Neuronal stem cell (in vitro differentiated cells): ENCODE data around the gene AFF3.

Source experiments
- DNase-seq: peaks from one replicate; pipeline ENCODE4 v3.0.0-alpha.2; 2013; ENCODE audit warnings: low spot score
- H2AFZ ChIP-seq: one replicate; pipeline ENCODE4 v1.6.1; 2013; ENCODE audit warnings: mild to moderate bottlenecking, low read length, inconsistent platforms
- H2AK5ac ChIP-seq: 2 replicates; pipeline ENCODE4 v1.6.1; 2013; ENCODE audit warnings: low read depth, mild to moderate bottlenecking, inconsistent platforms, low read length, moderate library complexity, mixed read lengths
- H2BK120ac ChIP-seq: 2 replicates; pipeline ENCODE4 v1.6.1; 2013; ENCODE audit warnings: low read depth, mild to moderate bottlenecking, inconsistent platforms, low read length, moderate library complexity, mixed read lengths
- H2BK12ac ChIP-seq: one replicate; pipeline ENCODE4 v1.6.1; 2013; ENCODE audit warnings: low read length, inconsistent platforms
- H2BK15ac ChIP-seq: 2 replicates; pipeline ENCODE4 v1.6.1; 2013; ENCODE audit warnings: mild to moderate bottlenecking, low read length, inconsistent platforms, mixed read lengths
- H2BK5ac ChIP-seq: one replicate; pipeline ENCODE4 v1.6.1; 2013; ENCODE audit warnings: inconsistent platforms, mild to moderate bottlenecking, low read length, moderate library complexity
- H3K14ac ChIP-seq: one replicate; pipeline ENCODE4 v1.6.1; 2013; ENCODE audit warnings: low read length, inconsistent platforms
- H3K18ac ChIP-seq: 2 replicates; pipeline ENCODE4 v1.6.1; 2013; ENCODE audit warnings: low read length, inconsistent platforms
- H3K23ac ChIP-seq: 2 replicates; pipeline ENCODE4 v1.6.1; 2013; ENCODE audit warnings: low read depth, mild to moderate bottlenecking, mixed read lengths, low read length, inconsistent platforms; ENCODE audit not compliant: poor library complexity
- H3K27ac ChIP-seq: replicated peaks from 3 replicates; pipeline ENCODE4 v1.5.1; 2013; ENCODE audit warnings: low read length, inconsistent platforms
- H3K27me3 ChIP-seq, 3 experiments: 2 replicates each; pipeline ENCODE4 v1.6.1; 2013; ENCODE audit warnings: low read length in 3 of 3, mild to moderate bottlenecking in 2 of 3, inconsistent platforms in 1 of 3, low read depth in 1 of 3, mixed read lengths in 1 of 3, moderate library complexity in 1 of 3; ENCODE audit not compliant: control insufficient read depth in 3 of 3, insufficient read depth in 3 of 3
- H3K36me3 ChIP-seq, 2 donors: replicated peaks in 1 of 2; 2 replicates each; pipeline ENCODE4 v1.6.1; 2013; ENCODE audit warnings: low read length in 2 of 2; ENCODE audit not compliant: control insufficient read depth in 2 of 2, insufficient read depth in 2 of 2
- H3K4ac ChIP-seq: 2 replicates; pipeline ENCODE4 v1.6.1; 2013; ENCODE audit warnings: inconsistent platforms, mild to moderate bottlenecking, low read length, moderate library complexity
- H3K4me1 ChIP-seq, 2 donors: 1 replicate in 1 of 2; 2 replicates in 1 of 2; pipeline ENCODE4 v1.6.1; 2013; ENCODE audit warnings: low read length in 2 of 2, low read depth in 1 of 2; ENCODE audit not compliant: control insufficient read depth in 2 of 2, insufficient read depth in 1 of 2
- H3K4me2 ChIP-seq: one replicate; pipeline ENCODE4 v1.6.1; 2013; ENCODE audit warnings: mild to moderate bottlenecking, low read length, inconsistent platforms; ENCODE audit not compliant: insufficient read depth, poor library complexity, severe bottlenecking
- H3K4me3 ChIP-seq, 2 donors: 2 replicates each; pipeline ENCODE4 v1.5.1; 2013; ENCODE audit warnings: low read length in 2 of 2, mild to moderate bottlenecking in 2 of 2, inconsistent platforms in 1 of 2, moderate library complexity in 1 of 2
- H3K79me1 ChIP-seq: one replicate; pipeline ENCODE4 v1.6.1; 2013; ENCODE audit warnings: low read depth, mild to moderate bottlenecking, inconsistent platforms, low read length, moderate library complexity
- H3K9ac ChIP-seq: one replicate; pipeline ENCODE4 v1.6.1; 2013; ENCODE audit warnings: mild to moderate bottlenecking, low read depth, low read length, inconsistent platforms; ENCODE audit not compliant: poor library complexity
- H3K9me3 ChIP-seq, 2 donors: replicated peaks in 1 of 2; 2 replicates each; pipeline versions ENCODE3 to v1.6.1; 2013; ENCODE audit warnings: low read length in 2 of 2, mild to moderate bottlenecking in 2 of 2, inconsistent platforms in 1 of 2, low read depth in 1 of 2, mixed read lengths in 1 of 2, moderate library complexity in 1 of 2; ENCODE audit not compliant: control insufficient read depth in 2 of 2, insufficient read depth in 1 of 2
- H4K8ac ChIP-seq: one replicate; pipeline ENCODE4 v1.6.1; 2013; ENCODE audit warnings: low read depth, mild to moderate bottlenecking, inconsistent platforms, low read length, moderate library complexity
- H4K91ac ChIP-seq: one replicate; pipeline ENCODE4 v1.6.1; 2013; ENCODE audit warnings: low read length, low read depth, mild to moderate bottlenecking, inconsistent platforms; ENCODE audit not compliant: poor library complexity
- WGBS, 2 donors: extraction: QIAGEN DNeasy Blood & Tissue Kit; methylation state at CpG; one replicate each; pipeline ENCODE4 v1.1.7; 2013; ENCODE audit warnings: missing lambda C conversion rate in 2 of 2, mixed read lengths in 1 of 2; ENCODE audit not compliant: insufficient read length in 2 of 2, insufficient replicate concordance in 1 of 2; ENCODE audit errors: extremely low coverage in 2 of 2; 5-methylcytosine and 5-hydroxymethylcytosine counted together

AFF3 gene

DNA sequence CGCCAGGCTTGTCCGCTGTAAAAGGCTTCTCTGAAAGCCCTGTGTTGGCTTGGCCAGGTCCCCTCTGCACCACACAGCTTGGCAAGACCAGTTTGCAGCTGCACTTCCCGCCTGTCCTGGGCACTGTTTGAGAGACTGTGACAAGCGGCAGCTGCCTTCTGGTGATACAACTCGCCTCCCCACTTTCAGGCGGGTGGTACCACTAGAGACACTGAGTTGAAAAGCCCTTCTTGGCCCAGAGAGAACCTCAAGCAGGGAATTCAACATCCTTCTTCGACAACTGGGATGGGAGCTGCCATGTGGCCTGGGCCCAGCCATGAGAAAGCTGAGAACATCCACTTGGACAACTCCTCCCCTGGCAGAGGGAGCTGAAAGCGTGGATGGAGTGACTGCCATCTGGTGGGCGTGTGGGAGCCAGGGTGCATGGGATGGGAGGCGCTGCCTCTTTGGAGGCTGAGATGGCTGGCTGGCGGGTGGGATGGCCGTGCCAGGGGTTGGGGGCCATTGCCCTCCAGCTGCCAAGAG lies 527.1 kb downstream of the AFF3 start:
- H2AFZ ChIP-seq: no peak overlapping the region
- H3K4ac ChIP-seq: no peak overlapping the region

DNA sequence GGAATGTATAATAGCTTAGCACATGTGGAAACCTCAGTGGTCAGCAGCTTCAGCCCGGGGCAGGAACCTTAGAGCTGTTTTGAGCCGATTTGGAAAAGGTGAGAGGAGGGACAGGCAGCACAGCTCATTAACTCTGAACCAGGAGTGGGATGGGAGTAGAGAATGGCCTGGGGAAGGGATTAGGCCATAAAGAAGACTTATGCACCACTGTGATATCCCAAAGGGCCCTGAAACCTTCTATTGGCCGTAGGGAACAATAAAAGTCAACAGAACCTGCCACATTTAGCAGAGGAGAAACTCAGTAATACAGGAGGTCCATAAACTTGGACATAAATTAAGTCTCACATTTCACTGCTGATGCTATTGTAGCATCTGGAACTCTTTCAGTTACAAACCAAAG lies 528.4 kb downstream of the AFF3 start:
- H4K8ac ChIP-seq: no peak overlapping the region
- no peak overlapping the region for H2BK5ac ChIP-seq
- no peaks in the 10 kb centered on the region for H3K36me3 ChIP-seq
- H3K9ac ChIP-seq: no peak overlapping the region
- no peak overlapping the region for H3K18ac ChIP-seq
- no peak overlapping the region for H2BK15ac ChIP-seq
- H3K23ac ChIP-seq: no peak overlapping the region
- H3K79me1 ChIP-seq: no peaks in the 10 kb centered on the region
- WGBS, 2 donors: no CpG with 5 or more reads among the region's 3 CpGs
- H3K4me3 ChIP-seq: no peak overlapping the region
- H2AFZ ChIP-seq: no peak overlapping the region
- H2AK5ac ChIP-seq: no peak overlapping the region
- peaks cover 0 to 2% of the 10 kb centered on the region in 2 donors for H3K4me1 ChIP-seq
- H2BK12ac ChIP-seq: no peak overlapping the region
- H4K91ac ChIP-seq: no peak overlapping the region
- no peak overlapping the region for H3K4me2 ChIP-seq
- H3K9me3 ChIP-seq: no peaks in the 10 kb centered on the region
- no peak overlapping the region for H3K4ac ChIP-seq
- DNase-seq: no peak
- H2BK120ac ChIP-seq: no peak overlapping the region
- no peak overlapping the region for H3K14ac ChIP-seq
- H3K27ac ChIP-seq: no peak overlapping the region
- no peaks in the 10 kb centered on the region for H3K27me3 ChIP-seq

More for the DNA sequence above, 527.1 kb downstream of the AFF3 start:
- Histone ChIP-seq H4K91ac (no peak overlapping the region), H3K4me2 (no peak overlapping the region), H3K4me3 (no peak overlapping the region), H3K23ac (no peak overlapping the region), H4K8ac (no peak overlapping the region), H3K27me3 (no peaks in the 10 kb centered on the region), H3K18ac (peak overlapping the region; percentile 2), H2BK120ac (no peak overlapping the region), H3K4me1 (peaks cover 0 to 2% of the 10 kb centered on the region in 2 donors), H2BK15ac (peak overlapping the region; percentile 25), H2AK5ac (no peak overlapping the region), H2BK12ac (no peak overlapping the region), H3K36me3 (no peaks in the 10 kb centered on the region), H3K9me3 (no peaks in the 10 kb centered on the region), H2BK5ac (no peak overlapping the region), H3K79me1 (no peaks in the 10 kb centered on the region), H3K9ac (no peak overlapping the region), H3K27ac (no peak overlapping the region), H3K14ac (no peak overlapping the region)
- DNase-seq: no peak
- no CpG with 5 or more reads among the region's 12 CpGs for WGBS, 2 donors

DNA sequence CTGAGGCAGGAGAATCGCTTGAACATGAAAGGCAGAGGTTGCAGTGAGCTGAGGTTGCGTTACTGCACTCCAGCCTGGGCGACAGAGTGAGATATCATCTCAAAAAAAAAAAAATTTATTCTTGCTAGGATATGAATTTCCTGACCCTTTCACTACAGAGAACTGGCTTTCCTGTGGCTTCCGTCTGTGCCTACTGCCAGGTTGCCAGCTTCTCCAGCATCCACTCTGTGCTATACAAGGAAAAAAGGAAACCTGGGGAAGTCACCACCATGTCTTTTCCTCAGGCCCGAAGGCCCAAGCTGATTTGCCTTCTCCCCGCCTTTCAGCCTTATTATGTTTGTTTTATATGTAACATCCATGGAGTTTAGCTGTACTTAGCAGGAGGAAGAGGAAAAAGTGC lies 530.6 kb downstream of the AFF3 start:
- no peak overlapping the region for H3K18ac ChIP-seq
- no CpG with 5 or more reads among the region's 6 CpGs for WGBS, 2 donors
- no peak overlapping the region for H2AK5ac ChIP-seq
- H2BK12ac ChIP-seq: no peak overlapping the region
- no peak overlapping the region for H3K4ac ChIP-seq
- no peaks in the 10 kb centered on the region for H3K36me3 ChIP-seq
- H2BK120ac ChIP-seq: no peak overlapping the region
- H3K9ac ChIP-seq: no peak overlapping the region
- H3K23ac ChIP-seq: no peak overlapping the region
- H2BK15ac ChIP-seq: no peak overlapping the region
- no peak overlapping the region for H3K27ac ChIP-seq
- H4K8ac ChIP-seq: no peak overlapping the region
- peaks cover 0 to 2% of the 10 kb centered on the region in 2 donors for H3K4me1 ChIP-seq
- H3K9me3 ChIP-seq: no peaks in the 10 kb centered on the region
- H3K79me1 ChIP-seq: no peaks in the 10 kb centered on the region
- no peak overlapping the region for H2AFZ ChIP-seq
- H3K4me3 ChIP-seq: no peak overlapping the region
- DNase-seq: no peak
- no peak overlapping the region for H3K4me2 ChIP-seq
- H3K27me3 ChIP-seq: no peaks in the 10 kb centered on the region
- no peak overlapping the region for H4K91ac ChIP-seq
- no peak overlapping the region for H2BK5ac ChIP-seq
- H3K14ac ChIP-seq: no peak overlapping the region

DNA sequence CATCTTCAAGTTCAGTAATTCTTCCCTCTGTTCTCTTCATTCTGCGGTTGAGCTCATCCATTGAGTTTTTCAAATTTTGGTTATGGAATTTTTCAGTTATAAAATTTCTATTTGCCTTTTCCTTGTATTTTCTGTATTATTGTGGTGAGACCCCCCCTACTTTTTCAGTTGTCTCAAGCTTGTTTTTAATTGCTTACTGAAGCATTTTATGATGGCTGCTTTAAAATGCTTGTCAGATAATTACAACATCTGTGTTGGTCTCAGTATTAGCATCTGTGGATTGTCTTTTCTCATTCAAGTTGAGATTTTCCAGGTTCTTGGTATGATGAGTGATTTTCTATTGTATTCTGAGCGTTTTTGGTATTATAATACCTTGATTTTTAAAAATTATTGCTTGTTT lies 531.4 kb downstream of the AFF3 start:
- Histone ChIP-seq H3K4ac (no peak overlapping the region), H2BK15ac (no peak overlapping the region), H3K4me1 (peaks cover 0 to 2% of the 10 kb centered on the region in 2 donors), H3K9me3 (no peaks in the 10 kb centered on the region), H3K27me3 (no peaks in the 10 kb centered on the region), H4K8ac (no peak overlapping the region), H2BK120ac (no peak overlapping the region), H2AFZ (no peak overlapping the region), H3K27ac (no peak overlapping the region), H2BK5ac (no peak overlapping the region), H2BK12ac (no peak overlapping the region), H3K14ac (no peak overlapping the region), H4K91ac (no peak overlapping the region), H2AK5ac (no peak overlapping the region), H3K4me3 (no peak overlapping the region), H3K18ac (no peak overlapping the region), H3K79me1 (no peaks in the 10 kb centered on the region), H3K4me2 (no peak overlapping the region), H3K23ac (no peak overlapping the region), H3K36me3 (no peaks in the 10 kb centered on the region), H3K9ac (no peak overlapping the region)
- DNase-seq: no peak
- no CpG with 5 or more reads among the region's 2 CpGs for WGBS, 2 donors
